NCI-H128 (cell line): ENCODE data around the gene PAAF1.
A peak's percentile ranks its signal among the peaks of the same experiment; 100 is the strongest.
"Not testable (repeated sequence)": the region's sequence is repeated elsewhere in the genome, so short reads cannot be mapped to it uniquely, and the experiment has no call there.

Experiments
- DNase-seq: peaks from one replicate; lab custom pipeline; 2025; ENCODE audit not compliant: unreplicated experiment; lab: John Stamatoyannopoulos, UW

Gene PAAF1

DNA sequence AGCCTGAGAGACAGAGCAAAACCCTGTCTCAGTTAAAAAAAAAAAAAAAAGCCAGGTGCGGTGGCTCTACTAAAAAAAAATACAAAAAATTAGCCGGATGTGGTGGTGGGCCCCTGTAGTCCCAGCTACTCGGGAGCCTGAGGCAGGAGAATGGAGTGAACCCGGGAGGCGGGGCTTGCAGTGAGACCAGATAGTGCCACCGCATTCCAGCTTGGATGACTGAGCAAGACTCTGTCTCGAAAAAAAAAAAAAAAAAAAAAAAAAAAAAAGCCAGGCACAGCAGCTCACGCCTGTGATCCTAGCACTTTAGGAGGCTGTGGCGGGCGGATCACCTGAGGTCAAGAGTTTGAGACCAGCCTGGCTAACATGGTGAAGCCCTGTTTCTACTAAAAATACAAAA is 3.6 kb downstream of the PAAF1 start:
- not testable (repeated sequence) for DNase-seq

DNA sequence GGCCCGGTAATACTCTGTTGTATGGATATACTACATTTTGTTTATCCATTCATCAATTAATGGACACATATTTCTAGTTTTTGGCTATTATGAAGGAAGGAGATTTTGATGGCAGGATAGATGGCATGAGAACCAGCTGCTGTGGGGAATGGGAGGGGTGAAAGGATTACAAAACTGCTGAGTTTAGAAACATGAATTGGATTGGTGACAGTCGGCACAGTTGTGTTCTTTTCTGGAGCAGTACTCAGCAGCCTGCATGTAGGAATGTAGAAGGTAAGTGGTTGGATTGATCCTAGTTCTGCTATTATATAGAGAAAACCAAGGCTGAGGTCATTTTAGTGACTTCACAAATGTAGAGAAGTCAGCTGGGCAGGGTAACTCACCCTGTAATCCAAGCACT is 7.1 kb downstream of the PAAF1 start:
- DNase-seq: no peak

DNA sequence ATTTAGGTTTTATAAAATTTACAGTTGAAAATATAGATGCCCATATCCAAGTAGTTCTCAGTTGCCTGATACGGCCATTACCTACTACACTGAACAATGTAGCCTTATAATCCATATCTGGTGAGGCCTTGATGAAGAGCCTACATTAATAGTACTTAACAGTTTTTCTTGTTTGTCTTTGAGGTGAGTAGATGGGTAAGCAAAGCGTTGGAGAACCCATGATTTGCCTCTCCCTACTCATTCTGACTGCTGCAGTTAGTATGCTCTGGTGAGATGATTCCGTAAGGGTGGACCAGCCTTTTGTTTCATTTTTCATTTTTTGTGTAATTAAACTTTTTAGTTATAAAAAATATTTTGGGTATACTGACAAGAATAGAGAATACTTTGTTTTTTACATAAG is 11.4 kb downstream of the PAAF1 start:
- DNase-seq: no peak

DNA sequence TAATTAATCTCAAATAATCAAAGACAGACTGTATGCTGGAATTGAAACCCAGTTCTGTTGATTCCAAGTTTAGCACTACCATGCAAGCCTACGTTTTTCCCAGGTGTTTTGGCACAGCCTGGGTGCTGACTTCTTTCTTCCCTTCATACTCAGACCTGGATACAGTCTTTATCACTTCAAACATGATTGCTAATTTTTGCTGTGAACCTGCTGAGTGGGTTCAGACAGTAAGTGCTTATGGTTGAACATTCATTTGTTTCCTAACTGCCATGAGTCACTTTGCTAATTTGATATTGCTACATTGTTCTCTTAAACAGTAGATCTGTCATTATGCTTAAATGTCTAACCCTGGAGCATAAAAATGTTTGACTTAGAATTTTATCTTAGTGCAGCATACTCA is 12.2 kb downstream of the PAAF1 start:
- DNase-seq: no peak

DNA sequence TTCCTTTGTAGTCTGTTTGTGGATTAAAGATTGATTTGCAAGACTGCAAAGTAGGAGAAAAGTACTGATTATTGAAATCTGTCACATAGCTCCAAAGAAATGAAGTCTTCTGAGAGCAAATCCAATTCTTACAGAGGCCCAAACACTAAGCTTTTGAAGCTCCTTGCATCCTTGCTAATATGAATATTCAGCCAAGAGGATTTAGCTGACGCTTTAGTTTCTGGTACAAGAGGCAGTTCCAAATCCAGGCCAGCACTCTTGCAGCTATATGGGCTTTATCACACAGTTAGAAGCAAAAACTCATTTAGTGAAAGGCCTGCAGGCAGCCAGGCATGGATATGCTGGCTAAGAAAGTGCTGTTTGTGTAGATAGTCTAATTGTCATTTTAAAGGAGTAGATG is 12.7 kb downstream of the PAAF1 start:
- DNase-seq: no peak

DNA sequence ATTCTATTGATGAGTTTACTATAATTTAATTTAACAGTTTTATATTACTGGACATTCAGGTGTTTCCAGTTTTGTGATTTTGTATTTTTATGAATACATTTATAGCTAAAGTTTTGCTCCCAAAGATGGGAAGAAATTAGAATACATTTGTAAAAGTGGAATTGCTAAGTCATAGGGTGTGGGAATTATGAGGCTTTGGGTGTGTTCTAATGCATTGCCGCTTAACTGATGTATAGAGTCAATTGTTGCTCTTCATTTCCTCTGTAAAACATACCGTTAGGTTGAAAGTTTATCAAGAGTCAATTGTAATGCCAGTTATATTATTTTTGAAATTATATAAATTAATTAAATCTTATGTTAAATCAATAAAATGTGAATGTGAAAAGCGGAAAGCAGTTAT is 16.2 kb downstream of the PAAF1 start:
- DNase-seq: no peak

DNA sequence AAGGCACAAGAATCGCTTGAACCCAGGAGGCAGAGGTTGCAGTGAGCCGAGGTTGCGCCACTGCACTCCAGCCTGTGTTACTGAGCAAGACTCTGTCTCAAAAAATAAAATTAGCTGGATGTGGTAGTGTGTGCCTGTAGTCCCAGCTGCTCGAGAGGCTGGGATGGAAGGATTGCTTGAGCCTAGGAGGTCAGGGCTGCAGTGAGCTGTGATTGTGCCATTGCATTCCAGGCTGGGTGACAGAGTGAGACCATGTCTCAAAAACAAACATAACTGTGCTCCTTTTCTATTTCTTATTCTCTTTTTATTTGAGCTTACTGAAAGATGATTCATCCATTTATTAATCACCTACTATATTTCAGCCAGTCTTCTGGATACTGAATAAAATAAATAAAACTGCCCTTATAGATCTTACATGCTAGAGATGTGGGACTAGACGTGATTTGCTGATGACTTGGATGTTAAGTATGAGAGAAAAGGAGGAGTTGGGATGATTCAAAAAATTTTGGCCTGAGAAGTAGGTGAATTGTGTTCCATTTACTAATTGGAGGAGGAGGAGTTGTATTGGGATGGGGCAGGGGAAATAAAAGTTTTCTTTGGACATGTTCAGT is 18.0 kb downstream of the PAAF1 start:
- DNase-seq: no peak

DNA sequence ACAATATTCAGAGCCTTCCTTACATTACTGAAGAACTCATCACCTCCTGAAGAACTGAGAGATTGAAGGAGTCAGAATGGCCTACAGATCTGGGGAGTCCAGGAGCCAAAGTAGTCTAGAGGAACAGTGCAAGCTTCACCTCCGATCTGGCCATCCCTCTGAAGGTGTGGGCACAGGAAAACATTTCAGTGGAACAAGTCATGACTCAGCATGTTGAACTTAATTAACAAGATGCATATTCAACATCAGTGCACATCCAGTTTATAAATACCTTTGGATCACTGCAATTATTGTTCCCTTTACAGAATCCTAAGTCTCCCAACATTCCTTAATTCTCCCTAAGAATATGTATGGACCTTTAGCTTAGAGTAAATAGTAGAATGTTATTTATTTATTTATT is 25.5 kb downstream of the PAAF1 start:
- DNase-seq: no peak

DNA sequence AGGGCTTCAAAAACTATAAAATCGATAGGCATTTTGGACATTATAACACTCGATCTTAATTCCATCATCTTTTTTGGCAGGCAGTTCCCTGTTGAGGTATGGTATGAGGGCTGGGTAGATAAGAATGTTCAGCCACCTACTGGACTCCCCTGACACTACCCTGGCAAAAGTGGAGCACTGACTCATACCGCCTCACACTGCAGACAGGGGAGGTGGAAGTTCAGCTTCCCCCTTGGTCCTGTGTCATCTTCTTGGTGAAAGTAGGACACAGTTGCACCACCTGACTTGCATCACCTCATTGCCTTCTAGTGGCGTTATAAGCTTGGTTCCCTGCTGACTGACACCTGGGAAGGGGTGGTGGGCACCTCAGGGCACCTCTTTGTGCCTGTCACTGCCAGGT is 30.4 kb downstream of the PAAF1 start:
- no peak for DNase-seq

DNA sequence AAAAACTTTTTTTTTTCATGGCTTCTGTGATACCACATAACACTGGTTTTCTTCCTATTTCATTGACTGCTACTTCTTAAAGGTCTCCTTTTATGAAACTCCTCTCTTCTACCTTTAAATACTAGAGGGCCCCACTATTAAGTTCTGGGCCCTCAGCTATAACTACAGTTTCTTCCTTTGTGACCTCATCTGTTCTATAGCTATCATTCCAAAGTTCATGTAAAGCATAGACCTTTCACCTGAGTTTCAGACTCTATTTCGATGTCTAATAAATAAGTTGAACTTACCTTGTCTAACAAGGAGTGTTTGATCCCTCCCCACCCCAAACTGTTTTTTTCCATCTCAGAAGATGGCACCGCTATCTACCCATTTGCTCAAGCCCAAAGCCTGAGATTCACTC is 35.2 kb downstream of the PAAF1 start:
- no peak for DNase-seq

DNA sequence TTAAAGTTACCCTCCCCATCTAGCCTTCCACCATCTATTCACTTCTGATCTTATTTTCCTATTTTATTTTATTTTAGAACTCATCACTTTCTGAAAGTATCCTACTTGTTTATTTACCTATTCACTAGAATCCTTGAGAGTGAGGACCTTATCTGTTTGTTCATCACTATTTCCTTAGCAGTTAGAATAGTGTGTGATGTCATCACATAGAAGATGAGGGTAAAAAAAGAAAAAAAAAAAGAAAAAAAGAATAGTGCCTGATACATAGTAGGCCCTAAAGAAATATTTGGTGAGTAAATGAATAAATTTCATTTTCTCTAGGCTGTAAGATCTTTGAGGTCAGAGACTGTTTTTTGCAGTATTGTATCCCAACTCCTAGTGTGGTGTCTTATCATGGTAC is 36.7 kb downstream of the PAAF1 start:
- no peak for DNase-seq

DNA sequence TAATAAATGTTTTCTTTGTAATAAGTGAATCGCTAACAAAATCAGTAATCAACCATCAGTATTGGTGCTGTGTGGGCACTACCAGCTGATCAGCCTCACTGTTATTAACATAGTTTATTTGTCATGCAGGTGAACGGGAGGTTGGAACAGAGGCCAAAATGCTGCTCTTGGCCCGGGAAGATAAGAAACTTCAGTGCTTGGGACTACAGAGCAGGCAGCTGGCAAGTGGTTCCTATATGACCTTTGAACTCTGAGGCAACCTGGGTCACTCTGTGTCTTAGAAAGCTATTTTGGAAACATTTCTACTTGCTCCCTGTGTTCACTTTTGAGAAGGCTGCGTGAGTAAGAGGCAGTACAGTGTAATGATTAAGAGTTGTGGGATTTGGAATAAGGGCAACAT is 37.5 kb downstream of the PAAF1 start:
- DNase-seq: no peak

DNA sequence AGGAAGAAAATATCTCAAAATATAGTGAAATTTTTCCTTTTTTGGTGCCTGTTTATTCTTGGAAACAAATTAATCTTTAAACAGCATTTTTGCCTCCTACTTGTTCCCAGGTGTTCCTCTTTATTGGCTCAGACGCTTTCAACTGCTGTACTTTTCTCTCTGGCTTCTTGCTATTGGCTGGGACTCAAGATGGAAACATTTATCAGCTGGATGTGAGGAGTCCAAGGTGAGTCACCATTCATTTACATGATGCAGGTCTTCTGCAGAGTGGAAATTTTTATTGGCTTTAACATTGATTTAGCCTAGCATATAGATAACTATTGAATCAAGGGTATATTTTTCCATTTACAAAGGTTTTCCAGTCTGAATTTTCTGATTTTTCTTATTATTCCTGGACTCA is 39.6 kb downstream of the PAAF1 start:
- DNase-seq: no peak

DNA sequence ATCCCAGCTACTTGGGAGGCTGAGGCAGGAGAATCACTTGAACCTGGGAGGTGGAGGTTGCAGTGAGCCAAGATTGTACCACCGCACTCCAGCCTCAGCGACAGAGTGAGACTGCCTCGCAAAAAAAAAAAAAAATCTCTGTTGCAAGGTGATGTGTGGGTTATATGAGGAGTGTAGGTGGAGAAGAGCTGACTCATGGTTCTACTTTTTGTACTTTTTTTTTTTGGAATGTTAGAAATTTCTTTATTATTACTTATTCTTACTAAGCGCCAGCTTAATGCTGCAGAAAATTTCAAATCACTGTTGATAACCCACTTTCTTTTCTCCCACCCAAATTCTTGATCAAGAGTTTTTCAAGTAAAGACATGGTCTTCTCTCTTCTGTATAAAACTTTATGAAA is 44.4 kb downstream of the PAAF1 start:
- DNase-seq: no peak

DNA sequence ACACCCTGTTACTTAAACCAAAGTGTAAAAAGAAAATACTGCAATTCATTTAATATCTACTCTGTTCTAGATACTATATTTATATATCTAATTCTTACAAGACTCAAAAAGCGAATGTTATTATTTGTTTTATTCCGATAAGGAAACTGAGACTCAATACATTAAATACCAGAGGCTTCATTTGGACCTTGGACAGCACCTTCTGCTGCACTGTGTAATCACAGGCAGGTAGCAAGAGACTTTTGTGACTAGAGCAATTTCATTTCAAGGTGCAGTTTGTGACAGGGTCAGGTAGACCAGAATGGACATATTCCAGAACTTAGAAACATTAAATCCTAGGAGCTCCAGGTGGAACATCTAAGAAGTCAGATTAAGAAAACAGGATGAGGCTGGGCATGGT is 52.6 kb downstream of the PAAF1 start:
- no peak for DNase-seq

DNA sequence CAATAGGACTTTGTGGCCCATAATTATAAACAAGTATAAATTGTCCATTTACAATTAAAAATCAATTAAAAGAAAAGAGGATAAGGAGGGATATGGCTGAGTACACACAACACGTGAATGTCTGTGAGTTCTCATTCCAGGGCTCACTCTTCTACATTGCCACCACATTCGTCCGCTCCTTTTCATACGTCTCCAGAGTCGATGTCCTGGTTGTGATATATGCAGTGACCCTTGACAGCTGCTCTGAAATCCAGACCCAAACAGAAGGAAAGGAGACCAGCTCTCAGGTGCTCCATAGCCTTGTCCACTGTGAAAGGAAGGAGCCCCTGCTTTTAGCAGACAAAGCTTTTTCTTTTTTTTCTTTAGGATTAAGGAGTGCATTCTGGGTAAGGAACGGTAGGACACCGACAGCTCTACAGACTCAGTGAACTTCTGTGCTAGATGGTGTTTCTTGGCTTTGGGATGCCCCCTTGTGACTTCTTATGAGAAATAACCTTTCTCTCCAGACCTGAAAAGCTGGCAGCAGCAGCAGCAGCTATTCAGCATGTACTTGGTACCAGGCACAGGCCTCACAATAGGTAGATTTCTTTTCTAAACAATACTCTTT is 54.3 kb downstream of the PAAF1 start:
- DNase-seq: peak; percentile 17

DNA sequence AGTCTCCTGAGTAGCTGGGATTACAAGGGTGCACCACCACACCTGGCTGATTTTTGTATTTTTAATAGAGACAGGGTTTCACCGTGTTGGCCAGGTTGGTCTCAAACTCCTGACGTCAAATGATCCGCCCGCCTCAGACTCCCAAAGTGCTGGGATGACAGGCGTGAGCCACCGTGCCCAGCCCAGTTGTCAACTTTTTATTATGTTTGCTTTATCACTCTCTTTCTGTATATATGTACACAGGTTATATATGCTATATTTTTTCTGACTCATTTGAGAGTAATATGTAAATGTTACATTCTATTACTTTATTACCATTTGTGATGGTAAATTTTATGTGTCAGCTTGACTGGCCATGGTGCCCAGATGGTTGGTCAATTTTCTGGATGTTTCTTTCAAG is 55.2 kb downstream of the PAAF1 start:
- no peak for DNase-seq

DNA sequence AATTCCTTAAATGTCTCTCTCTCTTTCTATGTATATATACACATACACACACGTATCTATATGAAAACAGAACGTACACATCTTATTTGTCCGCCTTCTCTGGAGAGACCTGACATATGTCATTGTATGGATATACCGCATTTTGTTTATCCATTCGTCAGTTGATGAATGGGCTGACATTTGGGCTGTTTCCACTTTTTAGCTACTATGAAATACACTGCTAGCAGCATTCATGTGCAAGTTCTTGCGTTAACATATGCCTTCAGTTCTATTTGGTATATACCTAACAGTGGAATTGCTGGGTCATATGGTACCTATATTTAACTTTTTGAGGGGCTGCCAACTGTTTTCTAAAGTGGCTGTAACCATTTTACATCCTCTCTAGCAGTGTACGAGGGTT is 56.0 kb downstream of the PAAF1 start:
- no peak for DNase-seq

DNA sequence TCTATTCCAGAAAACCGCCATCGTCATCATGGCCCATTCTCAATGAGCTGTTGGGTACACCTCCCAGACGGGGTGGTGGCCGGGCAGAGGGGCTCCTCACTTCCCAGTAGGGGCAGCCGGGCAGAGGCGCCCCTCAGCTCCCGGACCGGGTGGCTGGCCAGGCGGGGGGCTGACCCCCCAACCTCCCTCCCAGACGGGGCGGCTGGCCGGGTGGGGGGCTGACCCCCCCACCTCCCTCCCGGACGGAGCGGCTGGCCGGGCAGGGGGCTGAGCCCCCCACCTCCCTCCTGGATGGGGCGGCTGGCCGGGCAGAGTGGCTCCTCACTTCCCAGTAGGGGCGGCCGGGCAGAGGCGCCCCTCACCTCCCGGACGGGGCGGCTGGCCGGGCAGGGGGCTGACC is 59.2 kb downstream of the PAAF1 start:
- DNase-seq: not testable (repeated sequence)

DNA sequence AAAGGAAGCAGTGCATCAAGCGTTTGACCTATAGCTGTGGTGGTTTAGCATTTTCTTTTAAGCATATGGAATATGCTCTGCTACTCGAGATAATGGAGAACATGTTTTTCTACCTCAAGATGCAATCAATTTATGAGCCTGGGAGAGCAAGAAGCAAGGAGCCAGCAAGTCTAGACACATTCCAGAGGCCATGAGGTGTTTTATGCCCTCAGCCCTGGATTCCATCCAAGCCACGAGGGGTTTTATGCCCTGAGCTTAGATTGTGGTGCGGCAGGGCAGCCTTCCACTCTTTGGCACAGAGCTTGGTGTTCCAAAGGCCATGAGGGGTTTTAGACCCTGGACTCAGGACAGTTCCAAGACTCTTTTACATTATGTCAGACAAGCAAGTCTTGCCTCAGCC is 62.3 kb downstream of the PAAF1 start:
- no peak for DNase-seq

DNA sequence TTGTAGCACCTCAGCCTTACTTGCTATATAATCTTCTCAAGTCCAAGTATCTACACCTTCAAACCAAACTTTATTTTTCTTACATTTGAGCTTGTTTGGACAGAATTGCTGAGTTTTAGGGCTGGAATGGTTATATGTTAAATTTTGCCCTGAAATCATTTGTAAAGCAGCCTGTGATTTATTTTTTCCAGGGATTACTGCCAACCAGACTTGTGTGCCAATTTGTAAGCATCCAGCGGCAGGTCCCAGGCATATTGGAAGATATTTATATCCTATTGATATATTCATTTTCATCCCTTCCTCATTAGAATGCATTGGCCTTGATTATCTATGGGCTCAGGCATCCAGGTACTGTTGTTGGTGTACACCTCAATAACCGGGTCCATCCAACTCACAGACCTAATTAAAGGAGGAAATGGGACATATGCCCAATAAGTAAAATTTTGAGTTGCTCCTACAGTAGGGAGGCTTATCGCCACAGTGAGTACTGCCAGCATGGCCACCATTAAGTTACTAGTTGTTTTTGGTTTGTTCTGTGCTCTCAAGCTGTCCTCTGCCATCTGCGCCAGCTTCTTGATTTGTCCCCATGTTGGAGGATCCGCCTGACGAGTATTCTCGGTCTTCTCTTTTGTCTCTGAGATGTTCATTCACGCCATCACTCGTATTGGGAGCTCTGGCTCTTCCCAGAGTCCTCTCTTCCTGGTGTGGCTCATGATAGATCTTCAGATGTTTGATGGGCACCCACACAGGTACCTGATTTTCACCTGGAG is 64.2 kb downstream of the PAAF1 start:
- no peak for DNase-seq

DNA sequence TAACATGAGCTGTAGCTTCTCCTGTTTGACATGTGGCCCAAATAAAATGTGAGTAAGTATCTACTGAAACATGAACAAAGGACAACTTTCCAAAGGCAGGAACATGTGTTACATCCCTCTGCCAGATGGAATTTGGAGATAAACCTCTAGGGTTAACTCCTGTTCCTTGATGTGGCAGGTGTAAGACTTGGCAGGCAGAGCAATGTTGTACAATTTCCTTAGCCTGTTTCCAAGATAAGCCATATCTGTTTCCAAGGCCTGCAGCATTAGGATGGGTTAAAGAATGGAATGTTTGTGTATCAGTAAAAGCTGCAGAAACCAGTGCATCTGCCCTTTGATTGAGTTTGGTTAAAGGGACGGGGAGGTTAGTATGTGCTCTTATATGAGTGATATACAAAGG is 65.2 kb downstream of the PAAF1 start:
- no peak for DNase-seq

DNA sequence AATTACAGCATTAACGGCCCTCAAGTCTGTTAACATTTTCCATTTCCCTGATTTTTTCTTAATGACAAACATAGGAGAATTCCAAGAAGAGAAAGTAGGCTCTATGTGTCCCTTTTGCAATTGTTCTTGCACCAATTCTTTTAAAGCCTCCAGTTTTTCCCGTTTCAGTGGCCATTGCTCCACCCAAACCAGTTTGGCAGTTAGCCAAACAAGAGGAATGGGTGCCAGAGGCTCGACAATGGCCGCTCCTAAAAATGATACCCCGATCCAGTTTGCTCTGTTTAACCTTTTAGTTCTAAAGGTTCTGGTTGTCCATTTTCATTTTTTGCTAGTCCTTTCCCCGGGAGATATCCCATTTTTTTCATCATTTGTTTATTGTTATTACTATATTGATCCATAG is 67.3 kb downstream of the PAAF1 start:
- DNase-seq: no peak
